ENCODE measurements around the gene HAO1. TPM values are rescaled to one million over a fixed set of nuclear protein-coding genes. Genes with fewer than 3 reads are reported as not detected.

HAO1 gene
- total and polyA plus RNA-seq, 2 of the 13 experiments (the other 11 are each of a cell fraction or from before 2014, with no cell fraction given): 0.03 TPM; not detected in 1

- no peak for TF ChIP-seq KDM1A (CRISPR knock-in tag; IDR thresholded peaks at IDR 0.05)
- TF ChIP-seq PRMT3 (CRISPR knock-in tag; IDR thresholded peaks at IDR 0.05; ENCODE audit: borderline replicate concordance, low read depth): no peak
- no peak for TF ChIP-seq EED (CRISPR knock-in tag; IDR thresholded peaks at IDR 0.05)
- TF ChIP-seq ZNF121 (CRISPR knock-in tag; IDR thresholded peaks at IDR 0.05): no peak
- TF ChIP-seq ZKSCAN8 (CRISPR knock-in tag; IDR thresholded peaks at IDR 0.05; ENCODE audit: borderline replicate concordance): no peak
- TF ChIP-seq BRCA1 (CRISPR knock-in tag; IDR thresholded peaks at IDR 0.05): no peak
- no peak for TF ChIP-seq ZNF142 (CRISPR knock-in tag; IDR thresholded peaks at IDR 0.05)
- TF ChIP-seq ELF1 (CRISPR knock-in tag; IDR thresholded peaks at IDR 0.05): no peak
- H3K79me2 ChIP-seq (ENCODE audit: insufficient read depth, low read length): no peaks in the 10 kb centered on the region
- ATAC-seq: no peak
- no peak overlapping the region for H3K27ac ChIP-seq (ENCODE audit: extremely low read length, insufficient read depth, low read length)
- no TSS peak for BruUV-seq (replicated peaks)
- no peak for FAIRE-seq
- in situ Hi-C loops (cut with HindIII; ENCODE audit: extremely low pct_ligation_motif_present, low pct_unique_long_range_greater_than_20kb): no loop called here
- no peak overlapping the region for H2AFZ ChIP-seq (ENCODE audit: low read length)
- H4K20me1 ChIP-seq (ENCODE audit: insufficient read depth, low read length): no peaks in the 10 kb centered on the region
- H3K9me3 ChIP-seq (ENCODE audit: low read length): no peaks in the 10 kb centered on the region
- H3K9ac ChIP-seq (ENCODE audit: insufficient read depth, low read depth, low read length): no peak overlapping the region
- ChIA-PET CTCF (ENCODE audit: low intra/inter-chr PET ratio, low total read pairs) (no interaction called here), POLR2A (no interaction called here)
- intact Hi-C loops (cut with micrococcal nuclease; ENCODE audit: unreplicated experiment): no loop called here
- 0% methylated on average over 3 of the region's 3 CpGs for WGBS (ENCODE audit: low lambda C conversion rate)
- no peak overlapping the region for H3K4me3 ChIP-seq (replicated peaks in 1 of 3; ENCODE audit: insufficient read depth in 1 of 3, low read depth in 2 of 3, low read length in 3 of 3)
- no peak overlapping the region for H3K4me2 ChIP-seq (ENCODE audit: low read depth, low read length)
- no peaks in the 10 kb centered on the region for H3K36me3 ChIP-seq (replicated peaks in 1 of 2; ENCODE audit: control insufficient read depth in 1 of 2, insufficient read depth in 2 of 2, low read length in 2 of 2)
- H3K4me1 ChIP-seq (ENCODE audit: insufficient read depth, low read length): no peaks in the 10 kb centered on the region
- no peak for DNase-seq (ENCODE audit: low spot score)
- no peaks in the 10 kb centered on the region for H3K27me3 ChIP-seq (ENCODE audit: control insufficient read depth in 1 of 2, insufficient read depth in 2 of 2, low read length in 2 of 2)
These were observed 27.7 kb downstream of the HAO1 start for GRCh38 chr20:7912551-7912950.
